ENCODE results near the gene RAB35.

The RAB35 gene

DNA sequence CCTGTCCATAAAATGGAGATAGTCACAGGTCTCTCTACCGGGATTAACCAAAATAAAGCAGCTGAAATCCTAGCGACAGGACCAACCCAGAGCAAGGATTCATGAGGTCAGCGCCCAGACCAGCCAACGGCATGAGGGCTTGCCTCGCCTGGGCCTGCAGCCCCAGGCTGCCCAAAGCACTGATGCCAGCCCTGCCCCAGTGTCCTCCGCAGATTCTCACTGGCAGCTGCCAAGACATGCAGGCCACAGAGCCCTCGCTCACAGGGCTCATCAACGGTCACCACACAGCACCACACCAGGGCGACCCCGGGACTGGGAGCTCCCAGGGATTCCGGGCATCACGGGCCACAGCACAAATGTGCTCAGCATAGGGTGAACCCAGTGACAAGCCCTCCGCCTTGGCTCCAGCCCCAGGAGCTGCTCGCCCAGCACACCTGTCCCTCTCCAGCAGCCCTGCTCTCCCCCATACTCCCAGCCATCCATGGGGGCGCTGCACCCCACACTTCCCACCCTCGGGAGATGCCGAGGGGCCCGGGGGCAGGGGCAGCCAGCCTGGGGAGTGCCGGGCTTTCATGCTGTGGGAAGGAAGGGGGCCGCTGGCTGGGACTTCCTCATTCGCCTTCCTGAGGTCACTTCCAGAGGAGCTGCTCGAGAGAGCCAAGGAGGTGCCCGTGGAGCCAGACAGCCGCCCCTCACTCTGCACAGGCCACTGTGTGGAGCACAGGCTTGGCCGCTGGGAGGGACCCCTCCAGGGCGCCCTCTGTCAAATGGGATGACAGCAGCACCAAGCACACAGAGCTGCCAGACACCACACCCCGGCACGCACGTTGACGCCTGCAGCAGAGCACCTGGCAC lies 14.1 kb downstream of the RAB35 start:
- DNase-seq, result no peak

GRCh38 chr12:120101617-120102016 lies 14.9 kb downstream of the RAB35 start:
- DNase-seq, result no peak

DNA sequence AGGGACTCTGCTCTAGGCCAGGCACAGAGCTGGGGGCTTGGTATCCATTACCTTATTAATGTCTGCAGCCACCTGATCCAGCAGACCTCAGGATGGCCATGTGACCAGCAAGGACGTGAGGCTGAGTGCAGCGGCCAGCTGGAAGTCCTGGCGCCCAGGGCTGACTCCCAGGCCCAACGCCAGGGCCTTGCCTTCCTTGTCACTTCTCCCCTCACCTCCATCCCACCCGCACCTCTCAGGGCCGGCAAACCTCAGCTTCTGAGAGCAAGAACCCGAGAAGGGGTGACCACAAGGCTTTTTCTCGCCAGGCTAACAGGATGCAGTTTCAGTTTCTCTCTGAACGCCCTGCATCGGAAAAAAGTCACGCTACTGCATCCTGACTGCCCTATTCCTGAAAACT lies 15.4 kb downstream of the RAB35 start:
- no peak for DNase-seq

- no peak for DNase-seq
Measured at GRCh38 chr12:120100630-120101029, 15.9 kb downstream of the RAB35 start.

DNA sequence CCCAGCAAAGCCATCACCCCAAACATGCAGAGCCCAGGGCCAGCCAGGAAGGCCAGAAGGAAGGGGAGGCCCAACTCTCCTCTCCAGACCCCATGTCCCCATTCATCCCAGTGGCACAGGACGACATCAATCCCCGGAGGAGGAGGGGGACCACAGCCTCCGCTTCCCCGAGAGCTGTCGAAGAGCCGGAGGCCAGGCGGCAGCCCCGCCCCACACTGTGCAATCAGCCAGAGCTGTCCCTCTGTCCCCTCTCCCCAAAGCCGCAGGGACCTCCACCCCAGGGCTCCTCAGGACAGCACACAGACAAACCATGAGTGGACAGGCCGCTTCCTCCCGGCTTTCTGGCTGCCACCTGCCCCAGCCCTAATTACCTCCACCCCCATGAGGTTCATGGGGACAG lies 16.8 kb downstream of the RAB35 start:
- no peak for DNase-seq

DNA sequence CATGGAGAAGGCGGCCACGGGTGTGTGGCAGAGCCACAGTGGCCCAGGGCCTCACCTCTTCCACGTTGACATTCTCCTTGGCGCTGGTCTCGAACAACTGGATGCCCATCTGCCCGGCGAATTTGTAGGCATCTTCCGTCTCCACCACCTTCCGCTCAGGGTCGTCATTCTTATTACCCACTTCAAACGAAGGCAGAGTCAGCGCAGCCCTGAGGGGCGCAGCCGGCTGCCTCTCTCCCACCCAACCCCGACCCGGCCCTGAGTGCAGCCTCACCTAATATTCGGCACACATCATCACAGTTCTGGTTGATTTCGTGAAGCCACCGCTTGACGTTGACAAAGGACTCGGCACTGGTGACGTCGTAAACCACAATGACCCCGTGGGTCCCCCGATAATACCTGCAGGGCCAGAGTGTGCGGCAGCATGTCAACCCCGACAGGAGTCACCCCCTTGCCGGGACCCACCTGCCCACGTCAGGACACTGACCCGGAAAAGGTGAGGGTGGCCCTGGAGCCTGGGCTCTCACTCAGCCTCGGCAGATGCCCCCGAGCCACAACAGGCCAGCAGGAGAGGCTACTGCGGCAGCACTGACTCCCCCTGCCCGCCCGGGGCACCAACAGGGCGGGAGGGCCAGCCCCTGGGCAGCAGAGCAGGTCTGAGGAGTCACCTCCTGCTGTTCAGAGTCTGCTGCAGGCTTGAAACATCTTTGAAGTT lies 17.6 kb downstream of the RAB35 start:
- DNase-seq, result no peak

DNA sequence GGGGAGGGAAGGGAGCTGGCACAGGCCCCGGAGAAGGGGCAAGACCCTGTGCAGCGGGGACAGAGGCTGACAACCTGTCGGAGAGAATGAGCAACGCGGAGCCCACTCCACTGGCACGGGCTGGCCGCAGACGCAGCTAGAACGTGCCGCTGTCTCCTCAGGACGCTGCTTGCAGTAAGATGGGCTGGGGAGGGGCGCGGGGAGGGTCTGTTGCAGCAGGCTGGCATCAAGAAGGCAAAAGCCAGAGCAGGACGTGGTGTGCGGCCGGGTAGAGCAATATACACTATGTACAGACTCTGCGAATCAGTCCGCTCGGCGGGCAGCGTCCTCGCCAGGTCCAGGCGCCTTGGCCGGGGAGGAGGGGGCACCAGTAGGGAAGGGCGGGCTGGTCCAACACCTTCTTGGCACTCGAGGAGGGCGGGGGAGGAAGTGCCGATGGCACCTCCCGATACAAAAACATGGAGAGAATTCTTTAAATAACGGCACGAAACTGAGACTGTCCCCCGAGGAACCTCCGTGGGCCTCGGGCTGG lies 19.8 kb downstream of the RAB35 start:
- DNase-seq, result no peak

DNA sequence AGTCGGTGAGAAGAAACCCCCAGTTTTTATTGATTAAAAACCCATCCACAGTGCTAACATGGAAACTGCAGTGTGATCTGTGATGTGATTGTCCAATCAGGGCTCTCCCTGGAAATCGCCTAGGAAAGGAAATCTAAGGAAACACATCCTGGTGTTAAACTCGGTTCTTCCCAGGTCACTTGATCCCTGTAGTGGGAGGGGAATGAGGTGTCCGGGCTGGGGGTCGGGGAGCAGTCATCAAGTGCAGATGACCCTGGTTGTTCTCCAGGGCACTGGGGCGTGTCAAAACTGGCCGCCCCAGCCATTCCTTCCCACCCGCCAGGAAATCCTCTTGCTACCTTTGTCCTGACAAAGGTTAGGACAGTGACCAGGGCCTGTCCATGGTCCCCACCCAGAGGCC lies 20.8 kb downstream of the RAB35 start:
- DNase-seq, result no peak

DNA sequence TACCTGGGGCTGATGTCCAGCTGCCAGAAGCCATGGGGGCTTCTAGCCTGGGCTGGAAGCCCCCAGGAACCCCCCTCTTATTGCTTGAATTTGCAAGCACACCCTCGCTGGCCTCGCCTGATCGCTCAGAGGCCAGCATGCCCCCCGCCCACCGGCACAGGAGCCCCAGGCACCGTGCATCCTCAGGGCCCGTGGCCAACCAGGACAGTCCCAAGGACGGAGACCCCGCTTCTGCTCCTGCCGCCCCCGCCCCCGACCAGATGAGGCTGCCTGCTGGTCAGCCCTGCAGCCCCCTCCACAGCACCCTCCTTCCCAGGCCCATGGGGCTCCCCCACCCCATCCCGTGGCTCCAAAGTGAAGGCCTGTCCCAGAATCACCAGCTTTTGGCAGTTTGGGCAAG lies 21.2 kb downstream of the RAB35 start:
- no peak for DNase-seq

- no peak for DNase-seq
Measured at GRCh38 chr12:120094485-120094884, 22.1 kb downstream of the RAB35 start.

DNA sequence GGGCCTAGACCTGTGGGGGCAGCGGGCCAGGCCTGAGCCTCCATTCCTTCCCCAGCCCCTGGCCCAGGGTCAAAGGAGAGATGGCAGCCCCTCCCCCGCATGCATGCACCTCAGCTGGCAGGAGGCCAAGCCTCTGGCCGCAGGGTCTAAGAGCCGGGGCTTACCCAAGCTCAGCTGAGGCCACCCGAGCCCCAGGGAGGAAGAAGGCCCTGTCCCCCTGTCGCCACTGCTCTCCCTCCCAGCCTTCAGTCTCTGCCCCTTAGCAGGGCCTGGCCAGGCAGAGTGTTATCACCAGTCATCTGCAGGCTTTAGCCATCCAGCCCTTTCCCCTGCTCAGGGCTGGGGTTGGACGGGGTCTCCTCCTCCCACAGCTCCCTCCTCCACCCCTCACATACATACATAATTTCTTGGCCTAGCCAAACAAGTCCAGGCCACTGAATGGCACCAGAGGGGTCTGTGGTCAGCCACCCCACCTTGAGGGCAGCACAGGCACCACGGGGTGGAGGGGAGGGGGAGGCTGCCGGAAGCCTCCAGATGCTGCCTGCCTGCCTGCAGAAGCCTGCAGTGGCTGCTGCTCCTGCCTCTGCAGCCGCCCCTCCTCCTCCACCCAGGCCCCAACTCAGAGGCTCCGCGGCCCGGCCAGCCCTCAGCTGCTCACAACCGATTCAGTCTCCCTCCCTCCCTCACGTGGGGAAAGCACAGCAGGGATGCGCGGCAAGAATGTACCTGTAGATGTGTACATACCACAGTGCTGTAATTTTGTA lies 22.8 kb downstream of the RAB35 start:
- no peak for DNase-seq

DNA sequence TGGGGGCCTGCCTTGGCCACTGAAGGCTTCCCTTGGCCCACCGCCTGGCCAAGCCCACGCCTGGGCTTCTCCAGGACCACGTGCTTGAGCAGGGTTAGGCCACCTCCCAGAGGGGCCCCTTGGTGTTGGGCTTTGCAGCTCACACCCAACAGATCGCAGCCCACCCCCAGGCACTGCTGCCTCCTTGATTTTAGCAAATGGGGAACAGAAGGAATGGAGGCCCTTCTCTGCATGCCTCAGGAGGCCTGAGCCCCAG lies 23.3 kb downstream of the RAB35 start:
- no peak for DNase-seq

GRCh38 chr12:120092551-120093335 lies 23.8 kb downstream of the RAB35 start:
- DNase-seq, result no peak

DNA sequence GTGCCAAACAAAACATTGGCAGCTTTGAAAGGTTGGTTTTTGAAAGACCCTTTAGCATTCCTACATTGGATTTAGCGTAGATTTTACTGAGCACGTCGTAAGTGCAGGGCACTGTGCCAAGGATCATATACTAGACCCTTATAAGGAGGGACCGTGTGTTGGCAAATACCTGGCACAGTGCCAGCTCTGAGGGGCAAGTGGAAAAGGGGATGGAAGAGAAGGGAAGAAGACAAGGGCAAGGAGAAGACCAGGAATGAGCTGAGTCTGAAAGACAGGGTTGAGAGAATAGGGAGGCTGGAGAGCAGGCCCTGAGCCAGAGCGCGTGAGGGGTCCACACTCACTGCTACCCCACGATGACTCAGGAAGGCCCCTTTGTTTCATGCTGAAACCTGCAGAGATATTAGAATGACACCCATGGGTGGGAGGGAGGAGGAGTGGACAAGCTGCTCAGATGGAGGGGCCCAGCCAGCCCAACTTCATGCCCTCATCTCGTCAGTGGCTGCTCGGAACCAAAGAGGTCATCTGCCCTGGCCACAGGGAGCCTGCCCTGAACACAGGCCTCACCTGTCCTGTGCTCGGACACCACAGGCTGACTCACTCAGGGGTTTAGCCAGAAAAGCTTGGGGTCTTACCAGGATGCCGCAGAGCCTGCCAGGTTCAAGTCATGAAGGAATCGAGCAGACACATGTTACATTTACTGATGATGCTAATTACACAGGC lies 25.0 kb downstream of the RAB35 start:
- no peak for DNase-seq

DNA sequence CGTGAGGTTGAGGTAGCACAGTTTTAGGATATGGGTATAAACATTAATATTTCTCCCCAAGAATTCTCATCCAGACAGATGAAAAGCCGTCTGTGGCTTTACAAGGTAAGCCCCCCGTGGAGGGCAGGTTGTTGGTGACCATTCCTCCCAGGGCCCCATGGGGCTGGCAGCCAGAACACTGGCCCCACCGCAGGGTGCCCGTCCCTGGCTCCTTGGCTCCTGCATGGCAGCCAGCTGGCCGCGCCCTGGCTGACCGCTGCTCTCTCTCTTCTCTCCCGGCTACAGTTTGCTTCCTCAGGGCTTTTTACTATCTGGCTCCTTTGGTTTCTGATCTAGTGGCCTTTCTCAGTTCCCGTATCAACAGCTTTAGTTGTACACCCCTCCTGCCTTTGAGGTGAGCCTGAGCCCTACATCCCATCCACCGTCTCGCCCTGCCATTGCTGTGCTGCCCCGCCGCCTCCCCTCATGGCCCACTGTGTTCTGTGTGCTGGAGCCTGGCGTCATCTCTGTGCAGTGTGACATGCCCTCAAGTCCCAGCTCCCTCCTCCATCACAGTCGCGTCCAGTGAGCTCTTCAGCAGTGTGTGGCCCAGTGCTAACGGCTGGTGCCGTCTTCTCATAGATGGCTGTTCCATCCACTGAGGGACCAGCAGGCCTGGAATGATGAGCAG lies 25.8 kb downstream of the RAB35 start:
- DNase-seq, result no peak

DNA sequence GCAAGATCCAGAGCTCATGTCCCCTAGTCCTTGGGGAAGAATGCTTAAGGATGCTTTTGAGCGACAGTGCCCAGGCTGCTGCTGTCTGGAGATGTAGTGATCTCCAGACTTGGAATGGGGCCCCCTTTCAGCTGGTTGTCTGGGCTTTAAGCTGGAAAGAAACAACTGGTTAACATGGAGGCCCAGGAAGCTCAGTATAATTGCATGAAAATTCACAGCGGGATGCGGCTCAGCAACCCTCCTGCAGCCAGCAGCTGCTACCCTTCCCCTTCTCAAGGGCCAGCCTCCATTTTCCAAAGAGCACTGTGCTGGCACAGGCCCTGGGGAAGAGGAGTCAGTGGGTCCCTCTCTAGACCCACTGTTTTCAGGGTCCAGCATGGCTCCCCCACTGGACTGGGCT lies 26.3 kb downstream of the RAB35 start:
- no peak for DNase-seq

- no peak for DNase-seq
Measured at GRCh38 chr12:120089796-120090195, 26.8 kb downstream of the RAB35 start.

DNA sequence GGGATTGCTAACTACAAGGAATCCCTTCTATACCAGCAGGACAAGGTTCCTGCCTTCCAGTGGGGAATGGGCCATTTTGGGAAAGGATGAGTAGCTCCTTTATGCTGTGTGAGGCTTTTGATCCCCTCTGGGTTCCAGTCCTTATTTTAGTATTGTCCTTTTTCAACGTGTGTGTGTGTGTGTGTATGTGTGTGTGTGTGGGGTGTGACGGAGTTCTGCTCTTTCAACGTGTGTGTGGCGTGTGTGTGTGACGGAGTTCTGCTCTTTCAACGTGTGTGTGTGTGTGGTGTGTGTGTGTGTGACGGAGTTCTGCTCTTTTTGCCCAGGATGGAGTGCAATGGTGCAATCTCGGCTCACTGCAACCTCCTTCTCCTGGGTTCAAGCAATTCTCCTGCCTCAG lies 27.4 kb downstream of the RAB35 start:
- no peak for DNase-seq

- peak; percentile 93 for DNase-seq
Measured at GRCh38 chr12:120086801-120087621, 29.5 kb downstream of the RAB35 start.

DNA sequence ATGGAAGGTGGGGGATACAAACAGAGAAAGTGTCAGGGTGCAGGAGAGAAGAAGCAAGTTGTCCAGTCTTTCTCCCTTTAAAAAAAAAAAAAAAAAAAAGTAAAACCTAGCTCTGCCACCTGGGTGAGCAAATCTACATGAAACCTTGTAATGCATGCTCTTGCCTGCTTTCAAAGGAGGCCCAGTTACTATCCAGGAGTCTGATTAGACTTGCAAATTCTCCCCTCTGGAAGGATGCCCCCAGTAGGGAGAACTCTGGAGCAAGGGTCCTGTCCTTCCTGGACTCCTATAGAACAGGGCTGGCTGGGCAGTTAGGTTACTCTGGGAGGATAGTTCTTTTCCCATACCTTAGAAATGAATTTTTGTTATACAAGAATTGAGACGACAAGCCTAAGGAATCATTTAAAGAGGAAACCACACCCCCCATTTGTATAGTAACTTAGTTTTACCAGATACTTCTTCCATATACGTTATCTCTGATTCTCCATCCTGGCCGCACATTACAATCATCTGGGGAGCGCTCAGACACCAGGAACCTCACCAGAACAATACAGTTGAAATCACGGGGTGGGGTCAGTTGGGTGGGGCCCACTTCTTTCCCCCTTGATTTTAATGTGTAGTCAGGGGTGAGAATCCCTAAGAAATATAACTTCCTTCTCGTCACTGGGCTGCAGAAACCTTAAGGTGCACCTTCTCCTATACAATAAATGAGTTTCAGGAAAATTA lies 30.5 kb downstream of the RAB35 start:
- peak; percentile 1 for DNase-seq
